Coronary artery (tissue), 2 donors: ENCODE results near the gene USP46.

Source experiments
- DNase-seq: peaks from one replicate; pipeline ENCODE4 v3.0.0-alpha.2; 2017; ENCODE audit warnings: low spot score
- H3K27ac ChIP-seq, 2 donors: fragments of 200-600 bp; sonication (generic); one replicate each; pipeline ENCODE4 v1.5.1; 2016 to 2019
- H3K4me3 ChIP-seq: fragments of 200-600 bp; sonication (generic); 2 replicates; pipeline ENCODE4 v1.5.1; 2016; ENCODE audit warnings: mild to moderate bottlenecking, moderate library complexity
- CTCF ChIP-seq: fragments of 200-600 bp; sonication (generic); IDR thresholded peaks from one replicate; pipeline ENCODE4 v1.5.1; 2019; ENCODE audit warnings: antibody characterized with exemption

USP46 gene

DNA sequence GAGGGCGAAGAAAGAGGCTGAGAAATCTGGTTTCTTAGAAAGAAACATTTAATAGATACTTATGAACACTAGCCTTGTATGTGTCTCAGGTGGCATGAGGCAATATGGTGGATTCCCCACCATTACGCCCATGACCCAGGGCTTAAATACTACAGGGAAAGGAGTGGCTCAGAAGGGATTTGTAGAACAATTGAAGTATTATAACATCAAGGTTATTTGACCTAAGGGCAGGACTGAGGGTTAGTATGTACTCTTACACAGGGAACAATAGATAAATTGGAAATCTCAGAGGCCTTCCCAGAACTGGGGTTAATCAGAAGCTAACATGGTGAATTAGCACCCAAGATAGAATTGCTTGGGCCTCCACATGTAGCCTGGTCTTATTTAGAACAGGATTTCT lies 11.0 kb upstream of the USP46 start:
- DNase-seq, result no peak
- Histone ChIP-seq H3K4me3 (no peak overlapping the region), H3K27ac (no peak overlapping the region)
- no peak for TF ChIP-seq CTCF

DNA sequence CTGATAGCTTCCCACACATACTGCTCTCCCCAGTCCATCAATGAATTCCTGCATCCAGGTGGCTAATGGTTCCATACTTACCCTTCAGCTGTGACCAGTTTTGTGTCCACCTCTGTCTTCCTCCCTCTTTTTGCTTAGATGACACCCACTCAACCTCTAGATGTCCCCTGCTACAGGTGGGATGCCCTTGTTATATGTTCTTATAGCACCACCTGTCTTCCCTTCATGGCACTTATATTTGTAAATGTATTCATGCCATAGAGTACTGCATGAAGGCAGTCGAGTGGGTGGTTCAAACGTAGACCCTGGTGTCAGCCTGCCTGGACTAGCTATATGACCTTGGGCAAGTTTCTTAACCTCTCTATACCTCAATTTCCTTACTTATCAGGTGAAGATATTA lies 6.5 kb upstream of the USP46 start:
- no peak for TF ChIP-seq CTCF
- no peak overlapping the region for H3K4me3 ChIP-seq
- no peak overlapping the region for H3K27ac ChIP-seq
- DNase-seq, result no peak

GRCh38 chr4:52664479-52664878 lies 5.4 kb upstream of the USP46 start:
- H3K27ac ChIP-seq, result no peak overlapping the region
- no peak overlapping the region for H3K4me3 ChIP-seq
- TF ChIP-seq CTCF, result no peak
- DNase-seq, result no peak

- TF ChIP-seq CTCF, result no peak
- no peak for DNase-seq
- Histone ChIP-seq H3K4me3 (no peak overlapping the region), H3K27ac (no peak overlapping the region)
Measured at GRCh38 chr4:52661966-52662690, 3.0 kb upstream of the USP46 start.

DNA sequence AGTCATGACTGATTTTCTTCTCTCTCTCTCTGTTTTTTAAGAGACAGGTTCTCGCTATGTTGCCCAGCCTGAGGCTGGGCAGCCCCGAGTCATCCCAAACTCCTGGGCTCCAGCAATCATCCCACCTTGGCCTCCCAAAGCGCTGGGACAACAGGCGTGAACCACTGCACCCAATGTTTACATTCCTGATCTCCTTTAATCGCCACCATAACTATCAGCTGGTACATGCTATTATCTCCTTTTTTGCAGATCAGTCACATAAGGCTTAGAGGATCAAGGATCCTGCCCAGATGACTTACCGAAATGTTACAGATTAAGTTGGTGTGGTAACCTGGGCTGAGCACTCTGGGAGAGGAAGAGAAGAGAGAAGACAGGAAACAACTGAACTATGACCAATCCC lies 1.5 kb upstream of the USP46 start:
- no peak for DNase-seq
- Histone ChIP-seq H3K4me3 (peak overlapping the region; percentile 93), H3K27ac (no peak overlapping the region)
- no peak for TF ChIP-seq CTCF

GRCh38 chr4:52659722-52660261 lies 691 bp upstream of the USP46 start:
- no peak for DNase-seq
- H3K27ac ChIP-seq, result peak overlapping the region; percentile 89 to 99
- TF ChIP-seq CTCF, result no peak
- H3K4me3 ChIP-seq, result peak overlapping the region; percentile 93

DNA sequence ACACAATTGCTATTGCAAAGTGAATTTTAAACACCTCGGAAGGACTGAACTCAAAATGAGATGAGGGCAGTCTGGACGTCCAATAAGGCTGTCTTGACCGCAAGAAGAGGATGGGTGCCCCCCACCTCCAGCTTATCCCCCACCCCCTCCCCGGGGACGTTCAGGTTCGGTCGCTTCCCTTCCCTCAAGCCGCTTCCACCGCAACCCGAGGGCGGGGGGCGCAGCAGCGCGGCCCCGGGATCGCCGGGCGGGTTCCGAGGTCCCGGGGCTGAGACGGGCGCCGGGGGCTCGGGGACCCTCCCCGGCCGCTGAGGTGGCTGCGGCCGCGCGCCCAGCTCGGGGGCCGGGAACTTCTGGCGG lies 480 bp downstream of the USP46 start:
- H3K27ac ChIP-seq, result peak overlapping the region; percentile 89 to 99
- no peak for DNase-seq
- no peak for TF ChIP-seq CTCF
- H3K4me3 ChIP-seq, result peak overlapping the region; percentile 93
